ENCODE results near the gene ZNF792. TPM values are rescaled to one million over a fixed set of nuclear protein-coding genes. Genes with fewer than 3 reads are reported as not detected.
A peak's percentile ranks its signal among the peaks of the same experiment; 100 is the strongest.

ZNF792 gene
- total and polyA plus RNA-seq, 2 of the 8 experiments (the other 6 are each of a cell fraction or from before 2014, with no cell fraction given): 2.5 to 7.2 TPM

DNA sequence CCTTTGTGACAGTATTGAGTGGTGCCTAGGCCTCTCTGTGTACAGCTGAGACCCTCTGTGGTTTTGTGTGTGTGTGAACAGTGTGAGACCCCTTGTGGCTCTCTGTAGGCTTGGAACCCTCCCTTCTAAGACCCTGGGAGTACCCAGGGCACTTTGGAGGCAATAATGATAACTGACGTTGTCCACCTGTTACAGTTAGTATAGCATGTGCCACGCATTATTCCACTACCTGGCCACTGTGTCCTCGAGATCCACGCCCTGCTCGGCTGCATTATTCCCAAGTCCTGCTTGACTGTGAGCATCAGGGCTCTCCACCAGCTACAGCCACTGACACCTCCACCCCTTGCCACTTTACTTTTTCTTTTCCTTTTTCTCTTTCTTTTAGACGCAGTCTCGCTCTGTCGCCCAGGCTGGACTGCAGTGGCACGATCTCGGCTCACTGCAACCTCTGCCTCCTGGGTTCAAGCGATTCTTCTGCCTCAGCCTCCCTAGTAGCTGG, 38.1 kb upstream of the ZNF792 start:
- Histone ChIP-seq H3K4ac (replicated peaks; ENCODE audit: insufficient read length, low read depth, low read length) (no peak overlapping the region), H4K91ac (replicated peaks; ENCODE audit: insufficient read length, low read length) (no peak overlapping the region), H3K14ac (ENCODE audit: insufficient read length) (no peak overlapping the region), H3K27me3 (replicated peaks in 1 of 4; ENCODE audit: control insufficient read depth in 3 of 4, extremely low read depth in 1 of 4, insufficient read depth in 3 of 4, low read length in 3 of 4) (no peaks in the 10 kb centered on the region), H3K18ac (ENCODE audit: extremely low read depth, low read length) (no peak overlapping the region), H3K79me1 (ENCODE audit: low read depth, low read length) (peaks cover 19% of the 10 kb centered on the region), H4K20me1 (replicated peaks in 1 of 2; ENCODE audit: control insufficient read depth in 1 of 2, insufficient read depth in 2 of 2, low read length in 2 of 2) (peaks cover 27 to 41% of the 10 kb centered on the region in 2 experiments), H2BK15ac (ENCODE audit: low read length) (no peak overlapping the region), H3K36me3 (ENCODE audit: control insufficient read depth in 2 of 4, insufficient read depth in 4 of 4, low read length in 3 of 4) (peaks cover 9 to 16% (median 12%) of the 10 kb centered on the region in 4 experiments; a peak in 7 of 8 replicates), H3K23me2 (ENCODE audit: low read depth, low read length) (peaks cover 18% of the 10 kb centered on the region), H3K4me1 (replicated peaks in 1 of 4; ENCODE audit: control insufficient read depth in 3 of 4, insufficient read depth in 4 of 4, low read length in 3 of 4) (peaks cover 8 to 28% (median 20%) of the 10 kb centered on the region in 4 experiments), H2BK5ac (ENCODE audit: low read depth, low read length) (no peak overlapping the region), H3K9ac (replicated peaks in 1 of 4; ENCODE audit: extremely low read depth in 1 of 4, low read depth in 3 of 4, low read length in 3 of 4) (no peak overlapping the region), H2BK12ac (ENCODE audit: low read depth, low read length) (no peak overlapping the region), H3K79me2 (ENCODE audit: control insufficient read depth in 1 of 2, insufficient read depth in 2 of 2, low read length in 2 of 2) (peaks cover 31 to 65% of the 10 kb centered on the region in 2 experiments), H2AK5ac (ENCODE audit: low read depth, low read length) (no peak overlapping the region), H3K9me3 (ENCODE audit: insufficient read depth in 2 of 2, low read depth in 1 of 2, low read length in 1 of 2) (no peaks in the 10 kb centered on the region), H3K4me3 (ENCODE audit: extremely low read depth in 1 of 4, insufficient read depth in 2 of 4, low read depth in 3 of 4, low read length in 4 of 4) (peak overlapping the region; percentile 73 to 92 (median 84); a peak in 4 of 8 replicates), H4K5ac (ENCODE audit: insufficient read length, low read depth, low read length) (no peak overlapping the region), H3K27ac (ENCODE audit: low read depth, low read length) (no peak overlapping the region), H2BK120ac (replicated peaks; ENCODE audit: low read depth, low read length) (no peak overlapping the region), H3K4me2 (ENCODE audit: insufficient read depth in 1 of 2, low read depth in 2 of 2, low read length in 2 of 2) (peak overlapping the region; percentile 56 to 99), H4K8ac (ENCODE audit: extremely low read depth, insufficient read depth, low read length) (no peak overlapping the region), H2BK20ac (ENCODE audit: low read length) (no peak overlapping the region), H3K23ac (ENCODE audit: insufficient read length) (no peak overlapping the region), H2AFZ (ENCODE audit: low read length) (no peak overlapping the region), H3K56ac (replicated peaks; ENCODE audit: insufficient read length, low read depth, low read length) (no peak overlapping the region)
- DNase-seq (ENCODE audit: low read depth in 1 of 2, low spot score in 2 of 2) (no peak), FAIRE-seq (no peak)
- WGBS, 2 experiments (ENCODE audit: extremely low coverage in 1 of 2, insufficient coverage in 1 of 2, insufficient read length in 1 of 2, insufficient replicate concordance in 2 of 2, low coverage in 1 of 2, low lambda C conversion rate in 2 of 2, missing lambda C conversion rate in 1 of 2): 89% methylated on average over 11 of the region's 11 CpGs; no CpG with 5 or more reads in 1 of the 2 experiments
- ChIA-PET POLR2A (ENCODE audit: partially characterized antibody) (interaction anchor here (0.6 to 22.5 kb wide), 10 partner anchors 16 to 668 kb away, joined by 3 to 366 read pairs (median 4); partner anchors contain the start of genes HPN and SCN1B), CTCF (ENCODE audit: partially characterized antibody) (interaction anchor here (0.7 to 3.5 kb wide), 8 partner anchors 9 to 1126 kb away, joined by 3 to 18 read pairs (median 4); no protein-coding TSS in a partner anchor)
- TF ChIP-seq JUND (IDR thresholded peaks at IDR 0.05; ENCODE audit: low read length): no peak

Measured in H1 (cell line).